ENCODE data around the gene TNFSF12.

DNA sequence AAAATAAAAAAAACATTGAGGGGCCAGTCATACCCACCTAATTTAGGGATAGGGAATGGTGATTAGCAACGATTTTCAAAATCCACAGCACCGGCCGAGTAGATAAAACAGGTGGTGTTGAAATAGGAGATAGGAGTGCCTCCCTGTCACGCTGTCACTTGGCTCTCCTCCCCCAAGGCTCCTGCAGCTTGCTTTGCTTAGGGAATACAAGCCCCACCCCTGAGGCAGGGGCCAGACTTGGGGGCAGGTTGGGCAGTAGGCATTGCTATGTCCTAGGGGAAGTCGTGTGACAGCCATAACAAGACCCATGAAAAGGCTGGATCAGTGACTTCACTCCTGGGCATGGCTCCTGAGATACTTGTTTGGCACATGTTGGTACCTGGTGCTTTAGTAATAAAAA, 38.9 kb upstream of the TNFSF12 start:
- TF ChIP-seq POLR2A (IDR thresholded peaks at IDR 0.05; ENCODE audit: low read depth, low read length) (no peak; the same call in 1 of the 2 replicates), POLR2AphosphoS5 (IDR thresholded peaks at IDR 0.05; ENCODE audit: low read depth, low read length) (no peak)

Measured in GM12892 (cell line).